Ishikawa (cell line): ENCODE results near the gene SLC7A10.
A peak's percentile ranks its signal among the peaks of the same experiment; 100 is the strongest.

Source experiments
- CEBPB ChIP-seq: IDR thresholded peaks from 2 replicates; pipeline ENCODE4 v1.6.1; 2012
- CREB1 ChIP-seq: IDR thresholded peaks from 2 replicates; pipeline ENCODE4 v1.6.1; 2012; ENCODE audit warnings: low read depth
- EGR1 ChIP-seq: IDR thresholded peaks from 2 replicates; pipeline ENCODE4 v1.6.1; 2012
- EP300 ChIP-seq: IDR thresholded peaks from 2 replicates; pipeline ENCODE4 v1.6.1; 2012; ENCODE audit warnings: borderline replicate concordance
- FOXM1 ChIP-seq: IDR thresholded peaks from 2 replicates; pipeline ENCODE4 v1.6.1; 2012; ENCODE audit warnings: low read depth, borderline replicate concordance
- NFIC ChIP-seq: IDR thresholded peaks from 2 replicates; pipeline ENCODE4 v1.6.1; 2012
- RAD21 ChIP-seq: IDR thresholded peaks from 2 replicates; pipeline ENCODE4 v1.6.1; 2012; ENCODE audit warnings: low read depth
- TAF1 ChIP-seq: IDR thresholded peaks from 2 replicates; pipeline ENCODE4 v1.6.1; 2012; ENCODE audit warnings: low read depth, mild to moderate bottlenecking
- TCF12 ChIP-seq: IDR thresholded peaks from 2 replicates; pipeline ENCODE4 v1.6.1; 2012; ENCODE audit warnings: low read depth
- TEAD4 ChIP-seq: IDR thresholded peaks from 2 replicates; pipeline ENCODE4 v1.6.1; 2012
- YY1 ChIP-seq: IDR thresholded peaks from 2 replicates; pipeline ENCODE4 v1.6.1; 2012; ENCODE audit warnings: low read depth
- ZBTB7A ChIP-seq: IDR thresholded peaks from 2 replicates; pipeline ENCODE4 v1.6.1; 2012; ENCODE audit warnings: low read depth
- TF ChIP-seq, protein P1 (sequence below): IDR thresholded peaks from 2 replicates; pipeline ENCODE4 v1.6.1; 2012
- TF ChIP-seq, protein P2 (sequence below): IDR thresholded peaks from 2 replicates; pipeline ENCODE4 v1.6.1; 2012
- TF ChIP-seq, protein P3 (sequence below): IDR thresholded peaks from 2 replicates; pipeline ENCODE4 v1.6.1; 2012; ENCODE audit warnings: low read depth, mild to moderate bottlenecking

SLC7A10 gene

DNA sequence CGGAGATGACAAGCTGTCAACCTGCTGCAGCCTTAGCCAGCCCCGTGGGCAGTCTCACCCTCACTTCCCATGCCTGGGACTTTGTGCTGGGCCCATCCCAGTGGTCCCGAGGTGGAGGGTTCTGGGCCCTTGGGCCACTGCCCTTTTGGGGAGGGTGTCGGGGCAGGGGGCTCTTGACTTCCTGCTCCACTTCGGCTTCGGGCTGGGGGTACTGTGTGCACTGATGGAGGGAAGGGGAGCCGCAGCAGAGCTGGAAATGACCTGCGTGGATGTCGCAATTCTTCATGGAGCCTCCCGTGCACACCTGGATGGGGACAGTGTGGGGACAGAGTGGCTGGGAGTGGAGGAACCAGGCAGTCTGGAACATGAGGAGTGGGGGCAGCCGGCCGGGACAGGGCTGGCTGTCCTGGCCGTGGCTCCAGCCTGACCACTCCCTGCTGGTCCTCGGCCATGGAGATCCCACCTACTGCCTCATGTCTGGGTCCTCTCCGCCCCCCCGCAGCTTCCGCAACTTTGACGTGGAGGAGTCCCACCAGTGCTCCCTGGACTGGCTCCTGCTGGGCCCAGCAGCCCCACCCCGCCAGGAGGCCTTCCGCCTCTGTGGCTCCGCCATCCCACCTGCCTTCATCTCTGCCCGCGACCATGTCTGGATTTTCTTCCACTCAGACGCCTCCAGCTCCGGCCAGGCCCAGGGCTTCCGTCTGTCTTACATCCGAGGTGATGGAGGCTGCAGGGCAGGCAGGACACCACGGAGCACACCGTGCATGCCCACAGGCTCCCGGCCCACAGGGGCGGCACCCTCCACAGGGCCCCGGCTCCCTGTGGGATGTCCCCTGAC is 21.3 kb downstream of the SLC7A10 start:
- TF ChIP-seq CEBPB: peak; percentile 46
- TF ChIP-seq, protein P1, sequence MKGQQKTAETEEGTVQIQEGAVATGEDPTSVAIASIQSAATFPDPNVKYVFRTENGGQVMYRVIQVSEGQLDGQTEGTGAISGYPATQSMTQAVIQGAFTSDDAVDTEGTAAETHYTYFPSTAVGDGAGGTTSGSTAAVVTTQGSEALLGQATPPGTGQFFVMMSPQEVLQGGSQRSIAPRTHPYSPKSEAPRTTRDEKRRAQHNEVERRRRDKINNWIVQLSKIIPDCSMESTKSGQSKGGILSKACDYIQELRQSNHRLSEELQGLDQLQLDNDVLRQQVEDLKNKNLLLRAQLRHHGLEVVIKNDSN: no peak

DNA sequence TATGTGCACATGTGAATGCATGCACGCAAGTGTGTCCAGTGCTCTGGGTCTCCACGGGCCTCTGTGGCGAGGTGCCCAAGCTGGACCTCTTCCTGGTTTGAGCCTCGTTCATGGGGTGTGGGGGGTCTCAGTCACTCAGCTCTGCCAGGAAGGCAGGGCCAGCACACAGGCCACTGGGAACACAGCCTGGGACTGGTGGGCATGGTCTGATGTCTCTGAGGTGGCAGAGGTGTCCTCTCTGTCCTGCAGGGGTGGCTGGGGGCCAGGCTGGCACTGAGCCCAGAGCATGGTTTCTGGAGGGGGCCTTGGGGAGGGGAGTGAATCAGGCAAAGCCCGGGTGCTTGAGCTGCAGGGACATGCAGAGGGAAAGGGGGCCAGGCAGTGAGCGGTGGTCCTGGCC is 22.1 kb downstream of the SLC7A10 start:
- TF ChIP-seq, protein P1: no peak
- TF ChIP-seq ZBTB7A (no peak), EGR1 (no peak)

DNA sequence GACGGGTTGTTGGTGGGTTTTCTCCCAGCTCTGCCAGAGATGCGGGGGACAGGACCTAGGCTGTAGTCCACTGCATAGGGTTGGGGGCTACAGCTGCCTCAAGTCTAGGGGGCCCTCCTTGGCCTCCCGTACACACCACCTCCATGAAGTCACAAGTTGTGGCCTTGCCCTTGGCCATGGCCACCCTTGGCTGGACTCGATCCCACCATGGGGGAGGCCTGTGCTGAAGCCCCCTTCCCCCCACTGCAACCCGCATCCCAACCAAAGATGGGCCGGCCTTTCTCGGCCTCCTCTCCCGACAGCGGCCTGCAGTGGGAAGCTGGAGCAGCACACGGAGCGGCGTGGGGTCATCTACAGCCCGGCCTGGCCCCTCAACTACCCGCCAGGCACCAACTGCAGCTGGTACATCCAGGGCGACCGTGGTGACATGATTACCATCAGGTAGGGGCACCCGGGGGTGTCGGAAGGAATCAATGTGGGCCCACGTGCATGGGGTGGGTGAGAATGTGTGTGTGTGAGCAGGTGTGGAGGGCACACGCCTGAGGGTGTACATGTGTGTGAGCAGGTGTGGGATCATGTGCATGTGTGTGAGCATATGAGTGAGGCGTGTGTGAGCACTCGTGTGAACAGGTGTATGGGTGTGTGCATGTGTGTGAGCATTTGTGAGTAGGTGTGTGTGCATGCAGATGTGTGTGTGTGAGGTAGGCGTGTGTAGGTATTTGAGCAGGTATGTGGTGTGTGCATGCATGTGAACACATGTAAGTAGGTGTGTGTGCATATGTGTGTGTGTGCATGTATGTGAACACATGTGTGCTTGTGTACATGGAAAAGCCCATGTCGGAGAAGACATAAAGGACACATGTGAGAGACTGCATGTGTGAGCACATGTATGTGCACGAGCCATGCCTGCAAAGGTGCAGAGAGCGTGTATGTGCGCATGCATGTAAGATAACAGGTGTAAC is 22.8 kb downstream of the SLC7A10 start:
- TF ChIP-seq TEAD4 (no peak), EGR1 (no peak), RAD21 (no peak), CREB1 (no peak)

DNA sequence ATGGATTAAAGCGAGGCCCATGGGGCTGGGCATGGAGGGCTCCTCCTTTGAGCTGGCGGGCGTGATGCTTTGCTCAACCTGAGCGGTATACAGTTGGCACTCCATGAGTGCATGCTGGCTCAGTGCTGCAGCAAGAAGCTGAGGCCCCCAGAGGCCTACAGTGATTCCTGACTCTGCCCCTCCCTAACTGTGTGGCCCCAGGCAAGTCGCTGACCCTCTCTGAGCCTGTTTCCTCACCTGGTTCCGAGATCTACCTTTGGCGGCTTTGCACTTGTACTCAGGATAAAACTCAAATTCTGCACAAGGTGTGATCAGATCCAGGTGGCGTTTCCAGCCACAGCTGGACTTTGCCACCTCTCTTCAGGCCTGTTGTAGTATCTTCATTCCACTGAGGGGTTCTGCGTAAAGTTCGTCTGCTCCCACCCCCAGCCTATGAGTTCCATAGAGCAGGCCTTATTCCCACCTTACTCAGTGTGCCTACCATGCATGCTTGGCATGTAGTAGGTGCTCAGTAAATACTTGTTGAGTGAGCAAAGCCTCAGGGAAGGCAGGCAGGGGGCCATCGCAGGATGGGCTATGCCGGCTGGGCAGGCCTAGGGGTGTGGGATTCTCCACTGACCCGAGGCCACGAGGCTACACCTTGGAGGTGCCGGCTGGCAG is 23.6 kb downstream of the SLC7A10 start:
- TF ChIP-seq TEAD4 (no peak), TCF12 (no peak), EGR1 (no peak), FOXM1 (no peak), NFIC (no peak), RAD21 (no peak), TAF1 (no peak), CEBPB (no peak), EP300 (no peak), ZBTB7A (no peak)
- TF ChIP-seq, protein P1: no peak
- TF ChIP-seq, protein P2, sequence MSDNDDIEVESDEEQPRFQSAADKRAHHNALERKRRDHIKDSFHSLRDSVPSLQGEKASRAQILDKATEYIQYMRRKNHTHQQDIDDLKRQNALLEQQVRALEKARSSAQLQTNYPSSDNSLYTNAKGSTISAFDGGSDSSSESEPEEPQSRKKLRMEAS: no peak
- TF ChIP-seq, protein P3, sequence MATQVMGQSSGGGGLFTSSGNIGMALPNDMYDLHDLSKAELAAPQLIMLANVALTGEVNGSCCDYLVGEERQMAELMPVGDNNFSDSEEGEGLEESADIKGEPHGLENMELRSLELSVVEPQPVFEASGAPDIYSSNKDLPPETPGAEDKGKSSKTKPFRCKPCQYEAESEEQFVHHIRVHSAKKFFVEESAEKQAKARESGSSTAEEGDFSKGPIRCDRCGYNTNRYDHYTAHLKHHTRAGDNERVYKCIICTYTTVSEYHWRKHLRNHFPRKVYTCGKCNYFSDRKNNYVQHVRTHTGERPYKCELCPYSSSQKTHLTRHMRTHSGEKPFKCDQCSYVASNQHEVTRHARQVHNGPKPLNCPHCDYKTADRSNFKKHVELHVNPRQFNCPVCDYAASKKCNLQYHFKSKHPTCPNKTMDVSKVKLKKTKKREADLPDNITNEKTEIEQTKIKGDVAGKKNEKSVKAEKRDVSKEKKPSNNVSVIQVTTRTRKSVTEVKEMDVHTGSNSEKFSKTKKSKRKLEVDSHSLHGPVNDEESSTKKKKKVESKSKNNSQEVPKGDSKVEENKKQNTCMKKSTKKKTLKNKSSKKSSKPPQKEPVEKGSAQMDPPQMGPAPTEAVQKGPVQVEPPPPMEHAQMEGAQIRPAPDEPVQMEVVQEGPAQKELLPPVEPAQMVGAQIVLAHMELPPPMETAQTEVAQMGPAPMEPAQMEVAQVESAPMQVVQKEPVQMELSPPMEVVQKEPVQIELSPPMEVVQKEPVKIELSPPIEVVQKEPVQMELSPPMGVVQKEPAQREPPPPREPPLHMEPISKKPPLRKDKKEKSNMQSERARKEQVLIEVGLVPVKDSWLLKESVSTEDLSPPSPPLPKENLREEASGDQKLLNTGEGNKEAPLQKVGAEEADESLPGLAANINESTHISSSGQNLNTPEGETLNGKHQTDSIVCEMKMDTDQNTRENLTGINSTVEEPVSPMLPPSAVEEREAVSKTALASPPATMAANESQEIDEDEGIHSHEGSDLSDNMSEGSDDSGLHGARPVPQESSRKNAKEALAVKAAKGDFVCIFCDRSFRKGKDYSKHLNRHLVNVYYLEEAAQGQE: no peak

DNA sequence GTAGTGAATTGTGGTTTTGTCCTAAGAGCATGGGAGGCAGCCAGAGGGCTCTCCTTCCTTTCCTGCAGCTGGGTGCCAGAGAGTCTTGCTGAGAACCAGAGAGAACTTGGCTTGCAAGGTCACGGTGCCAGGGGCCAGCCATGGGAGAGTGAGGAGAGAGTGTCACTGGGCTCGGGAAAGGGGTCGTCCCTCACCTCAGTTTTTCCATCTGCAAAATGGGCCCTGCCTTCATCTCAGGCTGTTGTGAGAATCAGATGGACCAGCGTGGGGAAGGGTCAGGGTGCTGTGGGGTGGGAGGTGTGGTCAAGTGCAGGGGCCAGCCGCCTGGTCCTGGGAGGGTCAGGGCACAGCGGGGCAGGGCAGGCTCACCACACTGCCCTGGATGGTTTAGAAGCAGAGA is 24.2 kb downstream of the SLC7A10 start:
- no peak for TF ChIP-seq RAD21
- TF ChIP-seq CREB1: no peak
- no peak for TF ChIP-seq TCF12
- no peak for TF ChIP-seq TAF1
- TF ChIP-seq, protein P2: no peak

DNA sequence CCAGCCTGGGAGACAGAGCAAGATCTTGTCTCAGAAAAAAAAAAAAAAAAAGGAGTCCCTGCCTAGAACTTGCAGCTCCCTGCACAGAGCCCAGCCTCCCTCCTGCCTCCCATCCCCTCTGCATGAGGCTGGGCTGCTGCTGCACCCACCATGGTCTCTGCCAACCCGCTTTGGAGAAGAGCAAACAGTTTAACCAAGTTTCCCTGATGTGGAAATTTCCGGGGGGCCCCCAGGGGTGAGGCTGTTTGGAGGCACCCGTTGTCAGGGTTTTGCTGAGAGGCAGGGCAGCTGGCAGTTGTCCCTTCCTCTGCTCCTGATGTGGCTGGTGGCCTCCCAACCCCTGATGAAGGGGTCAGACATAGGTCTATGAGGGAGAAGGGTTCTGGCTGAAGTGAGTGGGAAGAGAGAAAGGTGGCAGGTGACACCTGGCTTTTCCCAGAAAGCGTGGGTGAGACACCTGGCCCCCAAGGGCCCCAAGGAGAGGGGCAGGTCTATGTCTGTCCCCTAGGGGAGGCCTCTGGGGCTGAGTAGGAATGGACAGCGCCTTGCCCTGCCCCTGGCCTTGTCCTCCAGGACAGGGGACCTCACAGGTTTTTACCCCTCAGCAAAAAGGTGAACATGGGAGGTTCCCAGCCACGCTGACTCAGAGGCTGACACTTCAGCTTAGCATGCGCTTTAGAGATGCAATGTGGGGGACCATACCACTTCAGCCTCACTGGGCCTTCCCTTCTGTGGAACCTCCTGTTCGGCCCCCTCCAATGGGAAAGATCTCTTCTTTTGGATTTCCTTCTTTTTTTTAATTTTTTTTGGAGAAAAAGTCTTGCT is 26.0 kb downstream of the SLC7A10 start:
- TF ChIP-seq FOXM1 (no peak), EGR1 (no peak), TEAD4 (no peak), CREB1 (no peak), EP300 (no peak), NFIC (no peak)
- TF ChIP-seq, protein P2: no peak

DNA sequence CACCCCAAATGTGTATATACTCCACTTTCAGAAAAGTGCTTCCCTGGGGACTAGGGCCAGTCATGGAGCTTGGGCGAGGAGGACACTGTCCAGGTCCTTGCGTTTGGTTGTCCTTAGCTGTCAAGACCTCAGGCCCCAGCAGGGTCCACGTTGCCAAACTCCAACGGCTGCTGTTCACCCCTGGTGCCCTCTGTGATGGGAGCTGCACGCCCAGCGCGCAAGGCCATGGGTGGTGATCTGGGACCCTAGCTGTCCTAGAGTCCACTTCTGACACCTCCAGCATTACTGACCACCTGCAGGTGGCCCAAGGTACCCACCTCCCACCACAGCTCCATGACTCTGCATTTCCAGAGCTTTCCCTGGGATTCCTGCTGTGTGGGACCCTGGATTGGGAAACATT is 27.5 kb downstream of the SLC7A10 start:
- TF ChIP-seq CREB1: no peak
- TF ChIP-seq, protein P3: no peak
- no peak for TF ChIP-seq RAD21
- TF ChIP-seq, protein P1: no peak
- TF ChIP-seq TAF1: no peak
- no peak for TF ChIP-seq CEBPB
- no peak for TF ChIP-seq ZBTB7A
- TF ChIP-seq TCF12: no peak
- TF ChIP-seq EP300: no peak
- no peak for TF ChIP-seq TEAD4
- TF ChIP-seq EGR1: no peak
- TF ChIP-seq, protein P2: no peak
- TF ChIP-seq YY1: no peak
- TF ChIP-seq NFIC: no peak
- no peak for TF ChIP-seq FOXM1
